SK-N-SH treated with all-trans-retinoic acid at 6 μM for 48 hours (cell line): ENCODE measurements around the gene SH2D1B.

Source experiments
- ATAC-seq: fragments of 200-7000 bp; cut with Tn5 transposase; 3 replicates; pipeline ENCODE4 v1.9.1; 2020; ENCODE audit warnings: mild to moderate bottlenecking, moderate library complexity
- ARNTL ChIP-seq: fragments of 450-650 bp; formaldehyde crosslinking; IDR thresholded peaks from 2 replicates; pipeline ENCODE4 v1.5.0; 2020; ENCODE audit warnings: low read depth, mild to moderate bottlenecking, moderate library complexity, borderline replicate concordance
- CREB5 ChIP-seq: fragments of 250-450 bp; sonication (Bioruptor Pico); IDR thresholded peaks from 2 replicates; pipeline ENCODE4 v1.5.1; 2020; ENCODE audit warnings: low read depth, mild to moderate bottlenecking, moderate library complexity
- CSDC2 ChIP-seq: fragments of 250-450 bp; sonication (Bioruptor Pico); IDR thresholded peaks from 2 replicates; pipeline ENCODE4 v1.5.0; 2020; ENCODE audit warnings: mild to moderate bottlenecking, moderate library complexity
- CSRNP3 ChIP-seq: fragments of 250-450 bp; sonication (Bioruptor Pico); IDR thresholded peaks from 2 replicates; pipeline ENCODE4 v1.5.1; 2021; ENCODE audit warnings: mild to moderate bottlenecking, moderate library complexity
- ESRRG ChIP-seq: fragments of 250-450 bp; sonication (Bioruptor Pico); IDR thresholded peaks from 2 replicates; pipeline ENCODE4 v1.6.1; 2021; ENCODE audit warnings: mild to moderate bottlenecking
- GLIS3 ChIP-seq: fragments of 250-450 bp; sonication (Bioruptor Pico); IDR thresholded peaks from 2 replicates; pipeline ENCODE4 v1.5.0; 2020; ENCODE audit warnings: mild to moderate bottlenecking, moderate library complexity
- ISL1 ChIP-seq: fragments of 250-450 bp; sonication (Bioruptor Pico); IDR thresholded peaks from 2 replicates; pipeline ENCODE4 v2.1.2; 2022; ENCODE audit warnings: mild to moderate bottlenecking, moderate library complexity
- OSR1 ChIP-seq: fragments of 250-450 bp; sonication (Bioruptor Pico); IDR thresholded peaks from 2 replicates; pipeline ENCODE4 v1.8.0; 2022; ENCODE audit warnings: moderate library complexity, mild to moderate bottlenecking, inconsistent platforms
- POU6F1 ChIP-seq: fragments of 250-450 bp; sonication (Bioruptor Pico); IDR thresholded peaks from 2 replicates; pipeline ENCODE4 v1.8.0; 2021; ENCODE audit warnings: low read depth, mild to moderate bottlenecking, moderate library complexity, borderline replicate concordance
- PPARA ChIP-seq: fragments of 250-450 bp; sonication (Bioruptor Pico); IDR thresholded peaks from 2 replicates; pipeline ENCODE4 v1.5.0; 2020; ENCODE audit warnings: mild to moderate bottlenecking, borderline replicate concordance
- RARB ChIP-seq: fragments of 250-450 bp; sonication (Bioruptor Pico); IDR thresholded peaks from 2 replicates; pipeline ENCODE4 v1.8.0; 2021; ENCODE audit warnings: mild to moderate bottlenecking, moderate library complexity
- SNAI2 ChIP-seq: fragments of 250-450 bp; sonication (Bioruptor Pico); IDR thresholded peaks from 2 replicates; pipeline ENCODE4 v1.5.0; 2020; ENCODE audit warnings: mild to moderate bottlenecking, moderate library complexity
- TCF4 ChIP-seq: fragments of 250-450 bp; sonication (Bioruptor Pico); IDR thresholded peaks from 2 replicates; pipeline ENCODE4 v1.8.0; 2021; ENCODE audit warnings: mild to moderate bottlenecking, moderate library complexity, borderline replicate concordance
- TOX ChIP-seq: fragments of 250-450 bp; sonication (Bioruptor Pico); IDR thresholded peaks from 2 replicates; pipeline ENCODE4 v1.8.0; 2021; ENCODE audit warnings: mild to moderate bottlenecking, moderate library complexity, borderline replicate concordance
- TSHZ2 ChIP-seq: fragments of 250-450 bp; sonication (Bioruptor Pico); IDR thresholded peaks from 2 replicates; pipeline ENCODE4 v1.5.0; 2020; ENCODE audit warnings: mild to moderate bottlenecking, moderate library complexity
- ZC3H10 ChIP-seq: fragments of 250-450 bp; sonication (Bioruptor Pico); IDR thresholded peaks from 2 replicates; pipeline ENCODE4 v1.5.1; 2021; ENCODE audit warnings: mild to moderate bottlenecking, moderate library complexity
- ZFP3 ChIP-seq: fragments of 250-450 bp; sonication (Bioruptor Pico); IDR thresholded peaks from 2 replicates; pipeline ENCODE4 v1.5.0; 2020; ENCODE audit warnings: mild to moderate bottlenecking, moderate library complexity
- ZFP30 ChIP-seq: fragments of 450-650 bp; formaldehyde crosslinking; IDR thresholded peaks from 2 replicates; pipeline ENCODE4 v1.5.0; 2022; ENCODE audit warnings: mild to moderate bottlenecking, moderate library complexity
- ZNF565 ChIP-seq: fragments of 450-650 bp; formaldehyde crosslinking; conservative IDR thresholded peaks from 2 replicates; pipeline ENCODE4 v1.5.0; 2020; ENCODE audit warnings: low read depth, mild to moderate bottlenecking, moderate library complexity
- ZNF70 ChIP-seq: fragments of 450-650 bp; formaldehyde crosslinking; IDR thresholded peaks from 2 replicates; pipeline ENCODE4 v1.5.0; 2020; ENCODE audit warnings: mild to moderate bottlenecking, moderate library complexity
- ZNF8 ChIP-seq: fragments of 450-650 bp; formaldehyde crosslinking; IDR thresholded peaks from 2 replicates; pipeline ENCODE4 v1.5.0; 2020; ENCODE audit warnings: mild to moderate bottlenecking, moderate library complexity

The SH2D1B gene

GRCh38 chr1:162375463-162375862, 36.5 kb downstream of the SH2D1B start:
- ATAC-seq: no peak
- TF ChIP-seq CREB5: no peak
- no peak for TF ChIP-seq ZFP30 (CRISPR knock-in tag)
- TF ChIP-seq OSR1 (CRISPR knock-in tag): no peak
- TF ChIP-seq ESRRG (CRISPR knock-in tag): no peak
- no peak for TF ChIP-seq ARNTL (CRISPR knock-in tag)
- TF ChIP-seq ZC3H10: no peak
- TF ChIP-seq PPARA (CRISPR knock-in tag): no peak
- no peak for TF ChIP-seq ZFP3 (CRISPR knock-in tag)
- no peak for TF ChIP-seq TCF4 (CRISPR knock-in tag)
- TF ChIP-seq ZNF8 (CRISPR knock-in tag): no peak
- no peak for TF ChIP-seq ZNF70
- no peak for TF ChIP-seq GLIS3
- TF ChIP-seq SNAI2 (CRISPR knock-in tag): no peak
- TF ChIP-seq POU6F1 (CRISPR knock-in tag): no peak
- TF ChIP-seq ISL1: no peak
- no peak for TF ChIP-seq TOX
- TF ChIP-seq CSRNP3 (CRISPR knock-in tag): no peak
- no peak for TF ChIP-seq CSDC2 (CRISPR knock-in tag)
- no peak for TF ChIP-seq TSHZ2 (CRISPR knock-in tag)

GRCh38 chr1:162374406-162374805, 37.5 kb downstream of the SH2D1B start:
- no peak for ATAC-seq
- TF ChIP-seq SNAI2 (CRISPR knock-in tag) (no peak), ZNF70 (no peak), OSR1 (CRISPR knock-in tag) (no peak), ZFP30 (CRISPR knock-in tag) (no peak), ZNF8 (CRISPR knock-in tag) (no peak), CREB5 (no peak), TOX (no peak)

- no peak for TF ChIP-seq POU6F1 (CRISPR knock-in tag)
- TF ChIP-seq ZNF8 (CRISPR knock-in tag): no peak
- TF ChIP-seq ISL1: no peak
- no peak for TF ChIP-seq ZNF565 (CRISPR knock-in tag)
- no peak for TF ChIP-seq RARB (CRISPR knock-in tag)
- TF ChIP-seq ZFP30 (CRISPR knock-in tag): no peak
- TF ChIP-seq TCF4 (CRISPR knock-in tag): no peak
- TF ChIP-seq GLIS3: no peak
- TF ChIP-seq ARNTL (CRISPR knock-in tag): no peak
- TF ChIP-seq ZNF70: no peak
- no peak for TF ChIP-seq OSR1 (CRISPR knock-in tag)
- TF ChIP-seq ESRRG (CRISPR knock-in tag): no peak
- TF ChIP-seq CSDC2 (CRISPR knock-in tag): no peak
- TF ChIP-seq CSRNP3 (CRISPR knock-in tag): no peak
- no peak; the same call in 2 of the 3 replicates for ATAC-seq
Measured at GRCh38 chr1:162373541-162374260, 38.2 kb downstream of the SH2D1B start.
